Anterior cingulate cortex (tissue), 58 donors: ENCODE data around the gene CPNE6.

ENCODE experiments used
- DNase-seq, 58 donors: peaks; one replicate each; lab custom pipeline; 2025; lab: John Stamatoyannopoulos, UW

The CPNE6 gene

DNA sequence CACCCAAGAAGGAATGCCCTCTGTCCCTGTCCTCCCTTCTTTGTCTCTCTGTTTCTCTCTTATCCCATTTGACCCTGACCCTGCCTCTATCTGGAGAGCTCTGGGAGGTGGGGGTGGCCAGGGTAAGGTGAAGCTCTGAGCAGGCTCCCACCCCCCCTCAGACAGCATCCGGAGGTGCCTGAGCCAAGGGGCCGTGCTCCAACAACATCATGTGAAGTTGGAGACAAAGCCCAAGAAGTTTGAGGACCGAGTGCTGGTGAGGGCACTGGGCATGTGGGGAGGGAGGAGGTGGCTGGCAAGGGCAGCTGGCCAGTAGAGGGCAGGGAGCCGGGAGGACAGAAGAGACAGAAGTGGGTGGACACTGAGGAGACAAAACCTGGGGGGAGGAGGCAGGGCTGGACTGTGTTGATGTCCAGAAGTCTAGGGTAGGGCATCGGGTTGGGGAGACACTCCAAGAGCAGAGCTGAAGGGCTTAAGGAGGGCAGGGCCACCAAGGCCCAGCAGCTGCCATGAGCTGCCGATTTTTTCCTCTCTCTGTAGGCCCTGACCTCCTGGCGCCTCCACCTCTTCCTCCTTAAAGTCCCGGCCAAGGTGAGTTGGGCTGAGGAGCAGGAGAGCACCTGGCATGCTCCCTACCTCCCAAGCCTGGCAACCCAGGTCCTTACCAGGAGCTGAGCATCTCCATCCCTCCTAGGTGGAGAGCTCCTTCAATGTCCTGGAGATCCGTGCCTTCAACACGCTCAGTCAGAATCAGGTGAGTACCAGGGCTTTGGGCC lies 17.6 kb upstream of the CPNE6 start:
- DNase-seq, result peak in 7 of 58 donors; percentile 13 to 46 (median 18)

DNA sequence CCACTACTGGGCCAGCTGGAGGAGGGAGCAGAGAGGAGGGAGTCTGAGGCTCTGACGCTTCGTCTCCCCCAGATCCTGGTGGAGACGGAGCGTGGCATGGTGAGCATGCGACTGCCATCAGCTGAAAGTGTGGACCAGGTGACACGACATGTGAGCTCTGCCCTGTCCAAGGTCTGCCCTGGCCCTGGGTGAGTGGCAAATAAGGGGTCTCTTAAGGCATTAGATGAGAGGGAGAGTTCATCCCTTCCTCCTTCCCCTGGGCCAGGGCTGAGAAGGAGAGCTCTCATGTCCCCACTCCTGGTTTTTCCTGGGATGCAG lies 17.1 kb upstream of the CPNE6 start:
- no peak for DNase-seq

DNA sequence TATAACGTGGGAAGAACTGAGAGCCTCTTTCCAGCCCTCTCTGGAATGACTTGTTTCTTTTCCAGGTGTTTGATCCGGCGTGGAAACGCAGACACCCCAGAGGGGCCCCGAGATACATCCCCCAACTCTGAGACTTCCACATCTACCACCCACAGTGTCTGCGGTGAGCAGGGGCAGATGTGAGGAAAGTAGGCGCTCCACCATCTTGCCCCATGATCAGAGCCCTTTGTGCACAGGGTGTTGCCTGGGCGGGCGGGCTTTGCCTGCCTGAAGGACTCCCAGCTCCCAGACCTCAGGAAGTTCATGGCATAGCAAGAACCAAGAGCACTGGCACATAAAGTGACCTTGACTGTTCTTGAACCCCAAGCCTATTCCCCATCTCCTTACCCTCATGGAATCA lies 16.7 kb upstream of the CPNE6 start:
- DNase-seq, result no peak

DNA sequence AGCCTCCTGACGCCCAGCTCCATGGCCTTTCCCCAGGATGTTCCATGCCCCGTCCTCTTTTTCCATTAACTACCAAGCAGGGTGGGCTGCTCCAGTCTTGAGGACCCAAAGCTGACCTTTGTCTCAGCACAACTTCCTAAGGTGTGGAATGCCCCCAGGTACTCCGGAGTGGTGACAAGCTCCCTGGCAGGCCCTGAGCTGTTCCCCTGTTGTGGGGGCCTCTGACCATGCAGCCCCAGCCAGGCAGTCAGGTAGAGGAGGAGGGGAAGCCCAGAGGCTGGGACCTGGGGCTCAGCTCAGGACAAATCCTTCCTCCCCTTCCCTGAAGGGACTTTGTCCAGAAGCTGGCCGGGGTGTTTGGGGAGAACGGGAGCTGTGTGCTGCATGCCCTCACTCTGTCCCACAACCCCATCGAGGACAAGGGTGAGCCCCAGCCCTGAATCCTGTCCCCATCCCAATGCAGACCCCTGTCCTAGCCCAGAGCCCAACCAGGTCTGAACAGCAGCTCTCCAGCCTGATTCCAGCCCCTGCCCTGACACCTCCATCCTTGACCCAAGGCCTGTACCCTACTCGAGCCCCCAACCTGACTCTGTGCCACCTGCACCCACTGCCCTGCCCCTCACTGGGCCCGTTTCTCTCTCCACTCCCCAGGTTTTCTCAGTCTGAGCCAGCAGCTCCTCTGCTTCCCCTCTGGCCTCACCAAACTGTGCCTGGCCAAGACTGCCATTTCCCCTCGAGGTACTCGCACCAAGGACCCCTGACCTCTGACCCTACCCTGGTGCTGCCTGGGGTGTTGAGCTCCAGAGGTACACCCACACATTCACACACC lies 15.2 kb upstream of the CPNE6 start:
- no peak for DNase-seq

GRCh38 chr14:24056800-24057184 lies 14.6 kb upstream of the CPNE6 start:
- peak in 1 of 58 donors; percentile 7 for DNase-seq

DNA sequence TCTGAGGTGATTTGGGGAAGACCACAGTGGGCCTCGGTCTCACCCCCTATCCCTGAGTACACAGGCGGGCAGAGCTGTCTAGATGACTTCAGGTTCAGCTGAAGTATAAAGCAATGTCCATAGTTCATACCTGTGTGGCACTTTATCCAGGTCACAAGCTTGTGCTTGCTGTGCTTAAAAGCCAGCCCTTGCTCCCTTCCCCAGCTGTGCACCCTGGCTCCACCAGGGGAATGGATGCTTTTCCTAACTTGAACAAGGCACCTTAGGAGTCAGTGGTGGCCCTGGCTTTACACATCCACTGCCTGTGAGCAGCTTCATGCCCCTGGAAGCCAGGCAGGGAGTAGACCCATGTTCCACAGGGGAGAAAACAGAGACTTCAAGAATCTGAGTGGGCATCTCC lies 14.1 kb upstream of the CPNE6 start:
- no peak for DNase-seq

- DNase-seq, result no peak
Measured at GRCh38 chr14:24057867-24058259, 13.5 kb upstream of the CPNE6 start.

DNA sequence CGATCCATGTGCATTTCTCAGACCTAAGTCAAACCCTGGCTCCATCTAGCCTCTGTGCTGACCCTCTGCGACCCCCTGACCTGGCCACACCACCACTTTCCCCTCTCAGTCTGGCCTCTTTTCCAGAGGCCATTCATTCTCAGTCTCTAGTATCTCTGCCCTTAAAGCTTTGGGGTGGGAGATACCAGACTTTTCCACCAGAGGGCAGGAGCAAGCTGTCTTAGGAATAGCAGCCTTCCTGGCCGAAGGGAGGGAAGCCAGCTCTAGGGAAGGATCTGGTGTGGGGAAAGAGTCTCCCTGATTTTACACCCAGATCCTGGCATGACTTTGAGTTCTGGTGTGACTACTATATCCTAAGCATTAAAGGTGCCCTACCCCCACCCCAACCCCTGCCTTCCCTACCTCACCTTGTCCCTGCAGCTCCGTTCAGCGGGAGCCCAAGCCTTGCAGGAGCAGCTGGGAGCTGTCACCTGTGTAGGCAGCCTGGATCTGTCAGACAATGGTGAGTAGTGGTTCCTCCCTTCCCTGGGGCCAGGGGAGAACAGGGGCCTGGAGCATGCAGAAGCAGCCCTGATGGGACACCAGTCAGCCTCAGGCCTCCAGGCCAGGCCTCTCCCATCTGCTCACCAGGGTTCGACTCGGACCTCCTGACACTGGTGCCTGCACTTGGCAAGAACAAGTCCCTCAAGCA lies 13.0 kb upstream of the CPNE6 start:
- peak in 47 of 58 donors; percentile 9 to 83 (median 50) for DNase-seq

DNA sequence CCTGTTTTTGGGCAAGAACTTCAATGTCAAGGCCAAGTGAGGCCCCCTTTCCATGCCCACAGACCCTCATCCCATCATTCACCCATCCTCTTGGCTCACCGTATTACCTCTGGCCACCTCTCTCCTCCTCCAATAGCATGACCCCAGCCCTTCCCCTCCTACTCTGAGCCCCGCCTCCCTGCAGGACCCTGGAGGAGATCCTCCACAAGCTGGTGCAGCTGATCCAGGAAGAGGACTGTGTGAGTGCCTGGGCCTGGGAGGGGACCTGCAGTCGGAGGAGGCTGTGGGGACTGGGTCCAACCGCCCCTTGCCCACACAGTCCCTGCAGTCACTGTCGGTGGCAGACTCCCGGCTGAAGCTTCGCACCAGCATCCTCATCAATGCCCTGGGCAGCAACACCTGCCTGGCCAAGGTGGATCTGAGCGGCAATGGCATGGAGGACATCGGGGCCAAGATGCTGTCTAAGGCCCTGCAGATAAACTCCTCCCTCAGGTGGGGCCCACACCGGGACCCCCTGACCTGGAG lies 12.3 kb upstream of the CPNE6 start:
- DNase-seq, result no peak

DNA sequence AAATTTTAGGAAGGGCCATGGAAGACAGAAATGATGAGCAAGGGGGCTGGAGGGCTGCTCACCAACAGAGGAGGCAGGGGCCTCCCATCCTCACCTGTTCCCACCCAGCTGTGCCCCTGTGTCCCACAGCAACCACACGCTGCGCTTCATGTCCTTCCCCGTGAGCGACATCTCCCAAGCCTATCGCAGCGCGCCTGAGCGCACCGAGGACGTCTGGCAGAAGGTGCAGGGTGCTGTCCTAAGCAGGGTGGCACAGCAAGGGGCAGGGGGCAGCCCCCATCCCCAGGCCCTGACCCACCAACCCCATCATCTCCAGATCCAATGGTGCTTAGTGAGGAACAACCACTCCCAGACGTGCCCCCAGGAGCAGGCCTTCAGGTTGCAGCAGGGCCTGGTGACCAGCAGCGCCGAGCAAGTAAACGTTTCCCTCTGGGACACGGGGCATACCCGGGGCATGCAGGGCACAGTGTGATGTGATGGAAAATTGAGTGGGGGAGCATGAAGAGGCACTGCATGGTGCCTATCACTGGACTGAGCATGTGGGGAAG lies 11.4 kb upstream of the CPNE6 start:
- DNase-seq, result no peak

- DNase-seq, result no peak
Measured at GRCh38 chr14:24060443-24060842, 10.9 kb upstream of the CPNE6 start.

GRCh38 chr14:24060984-24061913 lies 10.1 kb upstream of the CPNE6 start:
- DNase-seq, result no peak

DNA sequence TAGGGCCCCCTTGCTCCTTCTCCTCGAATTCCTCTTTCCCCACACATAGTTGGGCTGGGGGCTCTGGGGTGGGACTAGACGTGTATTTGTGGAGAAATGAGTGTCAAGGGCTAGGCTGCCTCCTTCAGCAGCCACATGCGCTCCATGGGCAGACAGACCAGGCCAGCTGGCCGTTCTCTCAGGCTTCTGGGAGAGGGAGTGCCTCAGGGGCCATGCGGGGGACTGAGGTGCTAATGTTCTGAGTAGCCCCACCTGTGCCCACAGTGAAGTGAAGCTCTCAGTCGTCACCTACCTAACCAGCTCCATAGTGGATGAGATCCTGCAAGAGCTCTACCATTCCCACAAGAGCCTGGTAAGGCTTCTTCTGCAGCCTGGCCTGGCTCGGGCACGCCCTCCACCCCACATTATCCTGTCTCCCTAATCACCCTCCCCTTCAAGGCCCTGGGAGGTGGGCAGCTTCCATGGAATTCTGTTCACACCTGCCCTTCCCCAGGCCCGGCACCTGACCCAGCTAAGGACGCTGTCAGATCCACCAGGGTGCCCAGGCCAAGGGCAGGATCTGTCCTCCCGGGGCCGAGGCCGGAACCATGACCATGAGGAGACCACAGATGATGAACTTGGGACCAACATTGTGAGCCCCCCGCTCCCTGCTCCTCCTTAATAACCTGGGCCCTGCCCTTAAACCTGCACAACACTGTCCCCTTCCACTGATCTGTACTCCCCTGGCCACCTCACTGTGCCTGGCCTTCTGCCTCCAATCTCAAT lies 9.0 kb upstream of the CPNE6 start:
- no peak for DNase-seq

DNA sequence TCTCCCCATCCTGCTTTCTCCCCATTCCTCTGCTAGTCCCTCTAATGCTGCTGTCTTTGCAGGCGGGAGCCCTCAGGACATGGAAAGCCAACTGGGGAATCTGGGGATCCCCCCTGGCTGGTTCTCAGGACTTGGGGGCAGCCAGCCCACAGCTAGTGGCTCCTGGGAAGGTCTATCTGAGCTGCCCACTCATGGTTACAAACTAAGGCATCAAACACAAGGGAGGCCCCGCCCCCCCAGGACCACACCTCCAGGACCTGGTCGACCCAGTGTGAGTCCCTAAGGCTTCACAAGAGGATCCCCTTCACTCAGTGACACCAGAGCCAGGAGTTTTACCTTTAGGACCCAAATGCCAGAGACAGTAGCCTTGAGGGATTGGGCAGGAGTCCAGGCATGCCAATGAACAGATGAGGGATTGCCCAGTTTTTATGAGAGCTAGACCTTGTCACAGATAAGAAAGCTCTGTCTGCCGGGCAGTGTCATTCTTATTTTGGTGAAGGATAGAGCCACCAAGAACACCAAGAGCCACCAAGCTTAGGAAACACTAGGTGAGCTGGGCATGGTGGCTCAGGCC lies 8.0 kb upstream of the CPNE6 start:
- no peak for DNase-seq

DNA sequence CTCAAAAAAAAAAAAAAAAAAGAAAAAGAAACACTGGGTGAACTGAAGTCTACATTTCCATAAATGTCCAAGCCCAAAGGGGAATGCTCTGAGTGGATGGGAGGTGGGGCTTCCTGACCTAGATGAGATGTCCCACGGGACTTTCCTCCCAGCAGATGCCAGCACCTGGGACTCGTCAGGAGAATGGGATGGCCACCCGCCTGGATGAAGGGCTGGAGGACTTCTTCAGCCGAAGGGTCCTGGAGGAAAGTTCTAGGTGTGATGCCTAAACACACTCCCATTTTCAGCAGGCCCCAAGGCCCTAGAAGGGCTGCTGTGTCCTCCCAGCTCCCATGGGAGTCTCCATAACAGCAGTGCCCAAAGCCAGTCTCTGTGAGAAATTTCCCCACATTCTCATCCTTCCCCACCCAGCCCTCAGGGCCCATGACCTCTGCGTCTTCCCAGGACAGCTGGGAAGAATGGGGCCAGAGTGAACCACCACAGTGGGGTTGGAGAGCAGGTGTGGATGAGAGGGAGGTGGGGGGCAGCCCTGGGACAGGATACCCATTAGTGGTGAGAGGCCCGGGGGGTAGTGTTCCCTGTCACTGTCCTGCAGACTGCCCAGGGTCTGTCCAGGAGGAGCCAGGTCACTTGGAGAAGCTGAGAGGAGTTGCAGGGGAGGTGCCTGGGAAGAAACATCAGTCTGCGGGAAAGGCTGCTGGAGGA lies 7.1 kb upstream of the CPNE6 start:
- DNase-seq, result no peak

GRCh38 chr14:24064856-24065255 lies 6.5 kb upstream of the CPNE6 start:
- no peak for DNase-seq

DNA sequence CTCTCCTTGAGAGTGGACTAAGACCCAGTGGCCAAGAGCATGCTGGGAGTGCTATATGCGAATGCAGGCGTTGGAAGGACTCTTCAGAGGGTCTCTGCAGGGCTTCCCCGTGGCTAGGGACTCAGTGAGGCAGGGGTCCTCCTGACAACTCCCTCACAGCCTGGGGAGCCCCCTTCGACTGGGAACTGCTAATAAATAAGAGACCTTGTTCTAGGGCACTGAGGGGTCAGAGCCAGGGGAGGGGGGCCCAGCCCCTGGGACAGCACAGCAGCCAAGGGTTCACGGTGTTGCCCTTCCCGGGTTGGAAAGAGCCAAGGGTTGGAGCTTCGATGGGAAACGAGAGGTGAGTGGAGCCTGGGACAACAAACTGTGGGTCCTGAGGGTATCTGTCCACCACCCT lies 6.0 kb upstream of the CPNE6 start:
- DNase-seq, result no peak

GRCh38 chr14:24066496-24067132 lies 4.7 kb upstream of the CPNE6 start:
- DNase-seq, result no peak
